Fibroblast of villous mesenchyme (primary cell): Measurements from ENCODE around the gene GPR150. TPM values are rescaled to one million over a fixed set of nuclear protein-coding genes. Genes with fewer than 3 reads are reported as not detected.

Source experiments
- DNase-seq: peaks from one replicate; pipeline ENCODE4 v3.0.0-alpha.2; 2010; ENCODE audit warnings: low read depth
- H3K4me3 ChIP-seq: 2 replicates; pipeline ENCODE4 v1.5.1; 2011; ENCODE audit warnings: low read depth, mild to moderate bottlenecking, low read length
- CTCF ChIP-seq: IDR thresholded peaks from 2 replicates; pipeline ENCODE4 v1.5.1; 2012; ENCODE audit warnings: low read depth, mild to moderate bottlenecking, low read length; ENCODE audit not compliant: insufficient read depth
- total RNA-seq: library from RNA; depleted of rRNA; stranded (reverse); fragments of >200 nt; gene quantifications from 2 replicates; pipeline ENCODE4 v1.2.3, GENCODE V29; 2012

The GPR150 gene
- total RNA-seq, 1 donor: 0.43 TPM

DNA sequence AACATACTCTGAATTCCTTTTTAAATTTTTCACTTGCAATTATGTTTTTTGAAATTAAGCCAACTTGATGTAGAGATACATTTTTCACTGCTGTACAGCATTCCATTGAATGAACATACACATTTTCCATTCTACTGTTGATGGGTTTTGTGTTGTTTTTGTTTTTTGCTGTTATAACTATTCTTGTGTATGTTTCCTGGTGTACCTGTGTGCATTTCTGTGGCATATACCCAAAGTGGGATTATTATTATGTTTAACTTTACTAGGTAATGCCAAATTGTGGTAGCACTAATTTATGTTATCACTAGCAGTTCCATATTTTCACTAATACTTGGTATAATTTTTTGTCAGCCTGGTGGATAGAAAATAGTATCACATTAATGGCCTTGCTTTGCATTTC, 29.4 kb downstream of the GPR150 start:
- no peak for DNase-seq
- TF ChIP-seq CTCF: no peak

DNA sequence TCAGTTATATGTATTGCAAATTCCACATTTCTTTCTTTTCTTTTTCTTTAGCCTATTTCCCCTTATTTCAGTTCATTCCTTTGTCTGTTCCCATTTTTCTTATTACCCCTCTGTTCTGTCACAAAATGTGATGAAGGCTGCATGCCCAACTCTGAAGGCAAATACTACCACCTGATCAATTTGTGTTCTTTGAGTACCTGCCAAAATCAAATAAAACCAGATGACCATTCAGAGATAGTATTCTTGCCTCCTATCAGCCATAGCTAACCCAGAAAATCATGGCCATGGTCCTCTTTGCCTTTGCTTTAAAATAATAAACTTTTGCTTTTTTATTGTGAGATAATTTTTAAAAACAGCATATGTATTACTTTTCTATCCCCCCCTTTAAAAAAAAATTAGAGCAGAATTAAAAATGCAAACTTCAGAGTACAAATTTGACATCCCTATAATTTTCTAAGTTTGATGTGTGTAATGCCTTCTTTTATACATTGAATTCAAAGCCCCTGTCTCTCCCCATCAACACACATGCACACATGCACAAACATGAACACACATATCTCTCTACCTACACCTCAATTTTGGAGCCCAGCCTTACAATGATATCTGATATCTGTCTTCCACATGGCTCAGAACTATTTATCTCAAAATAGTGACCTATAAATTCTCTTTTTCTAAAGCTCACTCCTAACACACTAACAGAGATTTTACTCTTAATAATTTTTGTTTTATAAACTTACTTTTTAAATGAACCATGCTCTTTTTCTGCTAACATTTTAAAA, 30.1 kb downstream of the GPR150 start:
- no peak for DNase-seq
- no peak for TF ChIP-seq CTCF

More for the DNA sequence above, 29.4 kb downstream of the GPR150 start:
- no peak overlapping the region for H3K4me3 ChIP-seq

DNA sequence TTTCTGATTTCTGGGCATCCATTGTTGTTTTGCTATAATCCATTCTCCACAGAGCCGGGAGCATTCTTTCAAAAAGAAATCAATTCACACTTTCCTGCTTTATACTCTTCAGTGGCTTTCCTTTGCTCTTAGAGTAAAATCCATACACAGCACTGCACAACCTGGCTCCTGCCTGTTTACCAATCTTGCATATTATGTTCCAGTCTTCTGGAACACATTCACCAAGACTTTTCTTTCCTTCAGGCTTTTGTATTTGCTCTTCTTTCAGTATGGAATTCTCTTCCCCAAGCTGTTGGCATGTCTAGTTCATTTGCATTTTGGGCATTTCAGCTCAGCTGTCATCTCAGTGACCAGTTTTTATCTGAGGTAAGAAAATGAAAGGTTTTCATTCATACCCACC, 33.0 kb downstream of the GPR150 start:
- TF ChIP-seq CTCF: no peak
- H3K4me3 ChIP-seq: no peak overlapping the region
- DNase-seq: no peak

More for the DNA sequence above, 30.1 kb downstream of the GPR150 start:
- no peak overlapping the region for H3K4me3 ChIP-seq

DNA sequence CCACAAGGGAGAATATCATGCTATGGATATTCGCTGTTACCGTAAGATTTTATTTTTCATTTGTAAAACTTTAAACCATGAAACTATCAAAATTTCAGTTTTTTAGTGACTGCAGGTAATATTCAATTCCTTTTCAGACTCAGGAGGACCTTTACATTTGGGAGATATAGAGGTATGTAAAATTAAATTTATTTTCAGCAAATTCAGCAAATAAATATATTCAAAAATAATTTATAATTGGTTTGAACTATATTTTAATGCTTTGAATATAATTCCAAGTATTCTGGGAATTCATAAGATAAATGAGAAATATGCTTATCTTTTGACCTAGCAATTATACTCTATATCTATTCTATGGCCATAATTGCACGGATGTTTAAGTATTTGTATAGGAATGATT, 34.3 kb downstream of the GPR150 start:
- DNase-seq: no peak
- H3K4me3 ChIP-seq: no peak overlapping the region
- no peak for TF ChIP-seq CTCF

- no peak for TF ChIP-seq CTCF
- no peak overlapping the region for H3K4me3 ChIP-seq
- DNase-seq: no peak
These were observed 35.7 kb downstream of the GPR150 start for GRCh38 chr5:95655575-95655974.

- TF ChIP-seq CTCF: no peak
- DNase-seq: no peak
- H3K4me3 ChIP-seq: no peak overlapping the region
These were observed 40.2 kb downstream of the GPR150 start for GRCh38 chr5:95660060-95660459.

- no peak overlapping the region for H3K4me3 ChIP-seq
- TF ChIP-seq CTCF: no peak
- no peak for DNase-seq
These were observed 43.1 kb downstream of the GPR150 start for GRCh38 chr5:95662946-95663345.
